ENCODE results near the gene ESPN.
"Not testable (repeated sequence)": the region's sequence is repeated elsewhere in the genome, so short reads cannot be mapped to it uniquely, and the experiment has no call there.

The ESPN gene

GRCh38 chr1:6486433-6487011 is 61.9 kb downstream of the ESPN start:
- peak; percentile 93 for DNase-seq

DNA sequence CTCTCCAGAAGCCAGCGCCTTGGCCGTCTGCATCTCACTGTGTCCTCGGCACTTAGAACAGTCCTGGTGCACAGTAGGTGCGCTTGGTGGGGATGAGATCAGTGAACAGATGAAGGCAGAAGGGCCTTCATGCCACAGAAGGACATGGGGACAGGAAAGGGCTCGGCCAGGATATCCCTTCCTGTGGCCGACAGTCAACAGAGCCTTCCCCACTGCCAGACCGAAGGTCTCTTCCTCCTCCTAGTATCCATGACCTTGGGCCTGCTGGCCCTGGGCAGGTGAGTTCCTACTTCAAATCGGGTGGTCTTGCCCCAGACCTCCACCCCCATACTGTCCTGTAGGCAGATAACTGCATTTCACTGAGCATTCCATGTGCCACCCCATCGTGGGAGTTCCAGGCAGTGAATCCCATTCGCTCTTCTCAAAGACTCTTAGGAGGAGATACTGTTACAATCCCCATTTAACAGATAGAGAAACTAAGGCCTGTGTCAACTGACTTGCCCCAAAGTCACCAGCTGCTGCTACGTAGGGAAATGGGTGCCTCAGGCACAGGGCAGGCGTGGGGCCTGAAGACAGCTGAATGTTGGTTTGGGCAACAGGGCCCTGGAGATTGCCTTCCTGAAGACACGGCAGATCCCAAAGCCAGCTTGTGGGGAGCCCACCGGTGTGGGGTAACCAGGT is 63.4 kb downstream of the ESPN start:
- DNase-seq, result no peak

DNA sequence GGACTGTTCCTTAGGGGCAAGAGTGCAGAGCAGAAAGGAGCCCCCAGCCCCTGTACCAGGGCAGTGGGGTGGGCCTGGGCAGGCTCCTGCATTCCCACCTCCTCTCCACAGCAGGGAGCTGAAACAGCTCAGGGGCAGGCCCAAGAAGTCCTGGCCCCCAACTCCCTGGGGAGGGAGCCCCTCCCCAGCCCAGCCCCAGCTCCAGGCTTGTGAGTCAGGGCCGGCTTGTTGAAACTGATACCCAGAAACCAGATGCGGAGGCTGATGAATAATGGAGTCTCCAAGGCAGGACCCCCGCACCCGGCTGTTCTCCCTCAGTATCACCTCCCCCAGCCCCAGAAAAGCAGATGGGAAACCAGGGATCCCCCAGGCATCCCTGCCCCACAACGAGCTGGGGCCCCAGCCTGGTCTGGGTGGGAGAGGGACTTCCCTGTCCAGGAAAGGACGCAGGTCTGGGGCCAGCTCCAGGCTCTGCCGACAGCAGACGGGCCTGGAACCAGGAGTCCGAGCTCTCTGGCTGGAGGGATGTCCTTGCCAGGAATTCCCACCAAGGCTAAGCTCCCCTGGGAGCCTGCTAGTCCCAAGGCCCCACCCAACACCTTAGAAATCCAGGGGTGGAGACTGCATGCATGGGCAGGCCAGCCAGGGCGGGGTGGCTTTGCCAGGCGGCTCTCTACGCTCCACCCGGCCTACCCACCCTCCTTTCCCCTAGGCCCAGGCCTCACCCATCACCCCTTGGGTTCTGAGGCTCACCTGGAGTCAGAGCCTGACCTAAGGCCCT is 64.2 kb downstream of the ESPN start:
- DNase-seq, result no peak

DNA sequence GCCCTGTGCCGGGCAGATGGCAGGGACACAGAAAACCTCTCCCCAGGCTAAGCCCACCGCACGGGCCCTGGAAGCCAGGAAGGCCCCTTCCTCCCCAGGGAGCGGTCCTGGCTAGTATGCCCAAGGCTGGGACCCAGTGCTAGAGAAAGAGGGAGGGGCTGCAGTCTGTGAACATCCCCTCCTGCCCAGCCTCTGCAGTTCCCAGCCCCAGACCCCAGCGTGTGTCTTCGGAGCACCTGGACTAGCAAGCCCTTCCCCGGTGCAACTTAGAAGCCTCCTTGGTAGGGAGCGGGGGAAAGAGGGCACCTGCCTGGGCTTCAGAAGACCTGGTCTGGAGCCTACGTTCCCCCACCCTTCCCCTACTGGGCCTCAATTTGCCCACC is 64.8 kb downstream of the ESPN start:
- DNase-seq, result no peak

DNA sequence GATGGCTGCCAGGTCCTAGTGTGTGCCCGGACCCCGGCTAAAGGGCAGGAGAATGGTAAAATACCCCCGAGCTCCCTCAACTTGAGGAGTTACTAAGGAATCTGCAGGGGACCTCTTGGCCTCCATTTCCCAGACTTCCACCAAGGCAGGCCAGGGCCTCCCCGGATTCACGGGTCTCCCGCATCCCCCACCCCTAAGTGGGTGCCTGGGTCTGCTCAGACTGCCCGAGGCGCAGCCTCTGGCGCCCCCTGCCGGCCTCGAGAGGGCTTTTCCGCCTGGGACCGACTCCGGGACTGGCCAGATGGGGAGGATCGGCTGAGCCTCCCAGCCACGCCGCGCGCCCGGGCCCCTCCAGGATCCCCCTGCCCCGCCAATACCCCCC is 65.2 kb downstream of the ESPN start:
- DNase-seq, result peak; percentile 94

- DNase-seq, result peak; percentile 87
Measured at GRCh38 chr1:6490181-6491080, 65.9 kb downstream of the ESPN start.

GRCh38 chr1:6491081-6491449 is 66.5 kb downstream of the ESPN start:
- no peak for DNase-seq

- DNase-seq, result no peak
Measured at GRCh38 chr1:6491480-6491962, 66.9 kb downstream of the ESPN start, which contains the start of gene PLEKHG5. PLEKHG5 (minus strand) TSS chr1:6491667; CDS start chr1:6477571, 14,096 bp downstream.

DNA sequence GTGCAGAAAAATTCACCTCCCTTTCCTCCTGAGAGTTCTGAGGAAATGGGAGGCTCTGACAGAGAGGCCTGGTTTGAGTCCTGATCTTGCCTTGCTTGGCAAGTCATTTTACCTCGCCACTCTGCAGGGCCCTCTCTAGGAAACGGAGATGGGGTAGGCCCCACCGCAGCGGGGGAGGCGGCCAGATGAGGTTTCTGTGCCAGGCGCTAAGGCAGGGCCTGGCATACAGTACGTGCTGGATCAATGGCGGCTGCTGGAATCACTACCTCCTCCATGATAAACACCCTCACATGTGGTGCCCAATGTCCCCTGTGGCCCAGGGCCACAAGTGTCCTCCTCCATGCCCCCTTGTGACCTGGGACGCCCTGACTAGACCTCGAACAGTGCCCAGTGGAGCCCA is 67.4 kb downstream of the ESPN start:
- no peak for DNase-seq

- not testable (repeated sequence) for DNase-seq
Measured at GRCh38 chr1:6493834-6494223, 69.3 kb downstream of the ESPN start.

GRCh38 chr1:6494627-6495026 is 70.1 kb downstream of the ESPN start:
- DNase-seq, result no peak

DNA sequence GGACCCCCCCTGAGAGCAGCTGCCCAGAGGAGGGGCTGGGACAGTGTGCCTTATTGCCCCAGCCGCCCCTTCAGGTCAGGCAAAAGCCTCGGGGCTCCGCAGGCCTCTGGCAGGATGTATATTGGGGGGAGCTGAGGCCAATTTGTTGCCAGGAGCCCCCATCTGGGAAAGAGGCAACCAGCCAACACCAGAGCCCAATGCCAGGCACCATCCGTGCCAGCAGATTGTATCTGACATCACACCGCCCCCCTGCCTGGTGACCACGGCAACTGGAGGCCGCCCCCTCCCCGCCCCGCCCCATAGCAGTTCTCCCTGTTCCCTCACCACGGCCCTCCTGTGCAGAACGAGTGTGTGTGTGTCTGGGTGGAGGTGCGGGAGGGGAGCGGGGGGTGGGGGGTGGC is 70.5 kb downstream of the ESPN start:
- no peak for DNase-seq

GRCh38 chr1:6495540-6496364 is 71.2 kb downstream of the ESPN start:
- DNase-seq, result no peak

DNA sequence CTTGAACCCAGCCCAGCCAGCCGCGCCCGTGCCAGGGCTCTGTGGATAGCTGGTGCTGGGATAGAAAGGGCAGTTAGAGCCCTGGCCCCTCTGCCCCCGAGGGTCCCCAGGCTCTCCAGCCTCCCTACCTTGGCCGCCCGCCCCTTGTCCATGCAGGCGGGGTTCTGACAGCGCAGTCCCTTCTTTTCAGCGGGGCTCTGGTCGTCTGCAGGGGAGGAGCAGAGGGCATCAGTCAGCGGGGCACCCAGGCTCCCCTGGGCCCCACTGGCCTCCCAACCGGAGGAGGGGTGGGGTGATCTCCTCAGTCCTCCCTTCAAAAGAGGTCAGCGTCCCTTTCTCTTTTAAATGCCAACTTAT is 71.8 kb downstream of the ESPN start:
- DNase-seq, result no peak

DNA sequence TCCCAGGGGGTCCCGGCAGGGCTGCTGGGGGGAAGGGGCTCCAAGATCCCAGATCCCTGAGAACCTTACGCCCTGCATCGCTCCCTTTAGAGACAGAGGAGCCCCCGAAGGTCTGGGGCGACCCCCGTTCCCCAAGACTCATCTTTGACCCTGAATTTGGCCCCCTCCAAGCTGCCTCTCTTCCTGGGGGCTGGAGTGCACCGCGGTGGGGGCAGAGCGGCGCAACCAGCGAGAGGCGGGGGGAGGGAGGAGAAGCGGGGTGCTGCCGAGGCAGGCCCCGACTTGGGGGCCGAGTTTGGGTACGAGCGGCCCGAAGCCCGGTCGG is 72.3 kb downstream of the ESPN start:
- DNase-seq, result no peak

GRCh38 chr1:6497215-6497866 is 72.8 kb downstream of the ESPN start:
- DNase-seq, result peak; percentile 75

DNA sequence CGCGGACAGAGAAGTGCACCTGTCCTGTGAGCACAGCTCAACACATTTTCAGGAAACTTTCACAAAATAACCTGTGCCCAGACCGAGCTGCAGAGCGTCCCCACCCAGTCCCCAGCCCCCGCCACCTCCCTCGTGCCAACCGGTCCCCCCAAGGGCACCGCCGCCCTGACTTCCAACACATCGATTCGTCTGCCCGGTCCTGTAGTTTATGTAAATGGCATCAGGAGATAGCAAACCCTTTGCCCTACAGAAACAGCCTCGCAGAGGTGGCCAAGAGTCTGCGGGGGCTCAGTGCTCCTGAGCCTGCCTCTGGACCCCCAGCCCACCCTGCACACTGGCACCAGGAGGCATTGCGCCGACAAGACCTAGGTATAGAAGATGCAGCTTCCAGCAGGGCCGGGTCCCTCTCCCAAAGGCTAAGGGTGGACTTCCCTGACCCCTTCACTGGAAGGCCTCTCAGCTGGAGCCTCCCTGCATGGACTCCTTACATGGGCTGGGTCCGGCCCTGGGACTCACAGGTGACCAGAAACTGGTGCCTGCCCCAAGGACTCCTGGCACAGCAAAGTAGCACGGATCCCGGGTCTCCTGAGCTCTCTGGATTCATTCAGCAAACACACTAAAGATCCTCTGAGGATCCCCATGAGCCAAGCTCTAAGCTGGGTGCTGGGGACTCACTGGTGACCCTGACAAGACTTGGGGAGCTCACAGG is 73.4 kb downstream of the ESPN start:
- DNase-seq, result no peak

DNA sequence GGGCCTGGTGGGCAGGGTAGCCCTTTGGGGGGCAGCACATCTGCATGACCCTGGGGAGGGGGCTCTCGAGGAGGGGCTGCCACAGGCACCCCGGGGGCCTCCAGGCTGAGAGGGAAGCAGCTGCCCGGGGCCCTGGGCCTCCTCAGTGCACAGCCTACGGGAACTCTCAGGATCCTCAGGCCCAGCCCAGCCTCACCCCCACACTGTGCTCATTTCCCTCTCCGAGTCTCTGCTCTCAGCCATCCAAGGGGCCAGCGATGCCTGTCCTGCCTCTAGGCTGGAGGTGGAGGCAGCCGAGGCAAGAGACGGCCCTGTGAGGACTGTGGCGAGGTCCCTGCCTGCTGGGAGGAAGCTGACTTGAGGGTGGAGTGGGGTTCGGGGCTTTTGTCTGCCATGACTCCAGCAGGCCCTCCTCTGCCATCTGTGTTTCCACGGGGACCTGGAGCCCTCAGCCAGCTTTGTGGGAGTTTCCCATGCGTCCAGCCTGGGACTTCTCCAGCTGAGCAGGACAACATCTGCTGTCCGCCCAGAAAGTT is 74.1 kb downstream of the ESPN start:
- no peak for DNase-seq

GRCh38 chr1:6499296-6499695 is 74.7 kb downstream of the ESPN start:
- no peak for DNase-seq

- DNase-seq, result no peak
Measured at GRCh38 chr1:6500544-6501278, 76.1 kb downstream of the ESPN start.

Data from activated CD8-positive, alpha-beta memory T cell treated with anti-CD3 and anti-CD28 coated beads, Interleukin-2, amount 50 U/mL, for 48 hours (primary cell).